Measurements from ENCODE around the gene ST6GALNAC4.

The ST6GALNAC4 gene

DNA sequence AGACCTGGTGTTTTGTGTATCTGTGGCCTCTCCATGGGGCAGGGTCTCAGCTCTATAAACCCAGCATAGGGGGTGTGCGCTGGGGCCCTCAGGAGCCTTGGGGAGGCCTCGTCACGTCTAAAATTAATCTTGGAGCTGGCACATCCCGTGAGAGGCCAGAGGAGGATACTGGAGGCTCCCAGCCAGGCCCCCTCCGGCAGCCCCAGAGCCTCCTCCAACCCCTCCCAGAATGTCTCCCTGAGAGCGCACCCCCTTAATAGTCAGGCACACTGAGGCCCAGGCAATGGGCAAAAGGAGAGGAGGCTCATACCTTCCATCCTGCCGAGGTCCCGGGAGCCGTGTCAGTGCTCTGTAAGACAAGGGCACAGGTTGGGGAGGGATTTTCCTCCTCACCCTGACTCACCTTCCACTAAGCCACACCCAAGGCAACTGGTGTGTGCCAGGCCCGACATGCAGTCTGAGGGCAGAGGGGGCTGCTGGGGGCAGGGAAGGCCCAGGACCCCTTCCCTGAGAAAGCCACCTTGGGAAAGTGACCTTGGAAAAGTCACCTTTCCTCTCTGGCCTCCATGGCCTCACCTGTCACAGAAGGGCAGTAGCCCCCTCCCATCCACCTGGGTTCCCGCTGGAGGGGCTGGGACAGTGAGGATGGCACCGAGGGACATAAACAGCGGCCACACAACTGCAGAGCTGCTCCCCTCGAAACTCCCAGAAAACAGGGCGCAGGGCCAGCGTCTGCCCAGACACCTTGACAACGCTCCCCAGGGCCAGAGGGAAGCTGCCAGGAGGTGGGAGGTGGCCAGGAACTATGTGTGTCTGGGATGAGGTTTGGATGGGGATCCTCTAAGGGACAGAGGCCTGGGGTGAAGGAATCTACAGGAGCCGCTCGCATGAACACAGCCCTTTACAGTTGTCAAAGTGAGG is 42.3 kb downstream of the ST6GALNAC4 start:
- Histone ChIP-seq H3K27ac (ENCODE audit: extremely low read depth, low read depth, low read length) (no peak overlapping the region), H3K4me1 (ENCODE audit: control insufficient read depth, insufficient read depth, low read length) (no peaks in the 10 kb centered on the region; the same call in 1 of the 2 replicates), H3K9me3 (ENCODE audit: control insufficient read depth, insufficient read depth, low read depth, low read length) (no peaks in the 10 kb centered on the region), H3K36me3 (ENCODE audit: control insufficient read depth in 2 of 2, insufficient read depth in 1 of 2, low read length in 2 of 2) (peaks cover 0 to 32% of the 10 kb centered on the region in 2 experiments; a peak in 2 of 3 replicates), H3K4me3 (ENCODE audit: low read depth, low read length) (no peak overlapping the region)
- ChIA-PET CTCF (interaction anchor here (0.7 to 1.3 kb wide), 4 partner anchors 36 to 161 kb away, joined by 3 to 4 read pairs (median 4); partner anchors contain the start of gene TOR2A), POLR2A (interaction anchor here (0.6 to 0.9 kb wide), 3 partner anchors 14 to 140 kb away, joined by 3 to 5 read pairs (median 3); partner anchors contain the start of gene TOR2A)
- TF ChIP-seq ZFHX2 (tag by site-specific recombination; conservative IDR thresholded peaks at IDR 0.05) (no peak), SCRT2 (tag by site-specific recombination; IDR thresholded peaks at IDR 0.05) (0 out of 2 replicates have a peak, but pooled peaks have one; percentile 22)

DNA sequence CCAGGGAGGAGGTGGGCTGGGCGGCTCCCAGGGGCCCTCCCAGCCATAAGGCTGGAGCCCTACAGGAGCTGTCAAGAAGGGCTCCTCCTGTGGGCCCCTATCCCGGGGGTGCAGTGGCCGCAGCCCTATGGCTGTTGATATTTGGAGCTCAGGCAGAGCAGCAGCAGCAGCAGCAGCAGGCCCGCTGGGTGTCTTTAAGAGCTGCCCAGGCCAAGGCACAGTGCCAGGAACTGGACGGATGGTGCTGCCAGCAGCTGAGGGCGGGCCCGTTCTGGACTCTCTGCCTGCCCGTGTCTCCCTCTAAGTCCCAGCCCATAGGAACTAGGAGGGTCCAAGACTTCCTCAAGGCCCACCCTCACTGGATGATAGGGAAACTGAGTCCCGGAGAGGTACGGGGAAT is 43.0 kb downstream of the ST6GALNAC4 start:
- ChIA-PET CTCF (interaction anchor here (0.6 to 1.1 kb wide), 4 partner anchors 37 to 161 kb away, joined by 3 to 4 read pairs (median 3); partner anchors contain the start of gene TOR2A), POLR2A (interaction anchor here (0.6 to 1.5 kb wide), 4 partner anchors 9 to 139 kb away, joined by 3 to 5 read pairs (median 3); partner anchors contain the start of gene TOR2A)
- Histone ChIP-seq H3K27ac (ENCODE audit: extremely low read depth, low read depth, low read length) (no peak overlapping the region), H3K36me3 (ENCODE audit: control insufficient read depth in 2 of 2, insufficient read depth in 1 of 2, low read length in 2 of 2) (peaks cover 0 to 39% of the 10 kb centered on the region in 2 experiments; a peak in 2 of 3 replicates), H3K4me1 (ENCODE audit: control insufficient read depth, insufficient read depth, low read length) (no peaks in the 10 kb centered on the region; the same call in 1 of the 2 replicates), H3K4me3 (ENCODE audit: low read depth, low read length) (no peak overlapping the region), H3K9me3 (ENCODE audit: control insufficient read depth, insufficient read depth, low read depth, low read length) (no peaks in the 10 kb centered on the region)
- TF ChIP-seq, protein P1, sequence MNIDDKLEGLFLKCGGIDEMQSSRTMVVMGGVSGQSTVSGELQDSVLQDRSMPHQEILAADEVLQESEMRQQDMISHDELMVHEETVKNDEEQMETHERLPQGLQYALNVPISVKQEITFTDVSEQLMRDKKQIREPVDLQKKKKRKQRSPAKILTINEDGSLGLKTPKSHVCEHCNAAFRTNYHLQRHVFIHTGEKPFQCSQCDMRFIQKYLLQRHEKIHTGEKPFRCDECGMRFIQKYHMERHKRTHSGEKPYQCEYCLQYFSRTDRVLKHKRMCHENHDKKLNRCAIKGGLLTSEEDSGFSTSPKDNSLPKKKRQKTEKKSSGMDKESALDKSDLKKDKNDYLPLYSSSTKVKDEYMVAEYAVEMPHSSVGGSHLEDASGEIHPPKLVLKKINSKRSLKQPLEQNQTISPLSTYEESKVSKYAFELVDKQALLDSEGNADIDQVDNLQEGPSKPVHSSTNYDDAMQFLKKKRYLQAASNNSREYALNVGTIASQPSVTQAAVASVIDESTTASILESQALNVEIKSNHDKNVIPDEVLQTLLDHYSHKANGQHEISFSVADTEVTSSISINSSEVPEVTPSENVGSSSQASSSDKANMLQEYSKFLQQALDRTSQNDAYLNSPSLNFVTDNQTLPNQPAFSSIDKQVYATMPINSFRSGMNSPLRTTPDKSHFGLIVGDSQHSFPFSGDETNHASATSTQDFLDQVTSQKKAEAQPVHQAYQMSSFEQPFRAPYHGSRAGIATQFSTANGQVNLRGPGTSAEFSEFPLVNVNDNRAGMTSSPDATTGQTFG (tag by site-specific recombination; IDR thresholded peaks at IDR 0.05; ENCODE audit: borderline replicate concordance): no peak
- TF ChIP-seq ZNF600 (tag by site-specific recombination; IDR thresholded peaks at IDR 0.05): 0 out of 2 replicates have a peak, but pooled peaks have one; percentile 31

- CTCF ChIA-PET: interaction anchor here (0.6 to 1.1 kb wide), 5 partner anchors 40 to 404 kb away, joined by 3 to 7 read pairs (median 4); partner anchors contain the start of gene TOR2A
- Histone ChIP-seq H3K9me3 (ENCODE audit: control insufficient read depth, insufficient read depth, low read depth, low read length) (no peaks in the 10 kb centered on the region), H3K36me3 (ENCODE audit: control insufficient read depth in 2 of 2, insufficient read depth in 1 of 2, low read length in 2 of 2) (peaks cover 0 to 43% of the 10 kb centered on the region in 2 experiments; a peak in 2 of 3 replicates), H3K27ac (ENCODE audit: extremely low read depth, low read depth, low read length) (no peak overlapping the region), H3K4me1 (ENCODE audit: control insufficient read depth, insufficient read depth, low read length) (no peaks in the 10 kb centered on the region; the same call in 1 of the 2 replicates), H3K4me3 (ENCODE audit: low read depth, low read length) (no peak overlapping the region)
- POLR2A ChIA-PET: interaction anchor here (0.9 to 1.5 kb wide), 3 partner anchors 9 to 138 kb away, joined by 3 read pairs; partner anchors contain the start of gene TOR2A
- TF ChIP-seq YY1 (tag by site-specific recombination; IDR thresholded peaks at IDR 0.05) (no peak), ZNF311 (tag by site-specific recombination; IDR thresholded peaks at IDR 0.05; ENCODE audit: borderline replicate concordance) (no peak), MYNN (tag by site-specific recombination; IDR thresholded peaks at IDR 0.05; ENCODE audit: borderline replicate concordance) (peak; percentile 93), ZNF16 (tag by site-specific recombination; IDR thresholded peaks at IDR 0.05; ENCODE audit: low read depth) (no peak), ZIC2 (tag by site-specific recombination; IDR thresholded peaks at IDR 0.05) (peak; percentile 76)
Measured at GRCh38 chr9:127873223-127873691, 43.6 kb downstream of the ST6GALNAC4 start.

DNA sequence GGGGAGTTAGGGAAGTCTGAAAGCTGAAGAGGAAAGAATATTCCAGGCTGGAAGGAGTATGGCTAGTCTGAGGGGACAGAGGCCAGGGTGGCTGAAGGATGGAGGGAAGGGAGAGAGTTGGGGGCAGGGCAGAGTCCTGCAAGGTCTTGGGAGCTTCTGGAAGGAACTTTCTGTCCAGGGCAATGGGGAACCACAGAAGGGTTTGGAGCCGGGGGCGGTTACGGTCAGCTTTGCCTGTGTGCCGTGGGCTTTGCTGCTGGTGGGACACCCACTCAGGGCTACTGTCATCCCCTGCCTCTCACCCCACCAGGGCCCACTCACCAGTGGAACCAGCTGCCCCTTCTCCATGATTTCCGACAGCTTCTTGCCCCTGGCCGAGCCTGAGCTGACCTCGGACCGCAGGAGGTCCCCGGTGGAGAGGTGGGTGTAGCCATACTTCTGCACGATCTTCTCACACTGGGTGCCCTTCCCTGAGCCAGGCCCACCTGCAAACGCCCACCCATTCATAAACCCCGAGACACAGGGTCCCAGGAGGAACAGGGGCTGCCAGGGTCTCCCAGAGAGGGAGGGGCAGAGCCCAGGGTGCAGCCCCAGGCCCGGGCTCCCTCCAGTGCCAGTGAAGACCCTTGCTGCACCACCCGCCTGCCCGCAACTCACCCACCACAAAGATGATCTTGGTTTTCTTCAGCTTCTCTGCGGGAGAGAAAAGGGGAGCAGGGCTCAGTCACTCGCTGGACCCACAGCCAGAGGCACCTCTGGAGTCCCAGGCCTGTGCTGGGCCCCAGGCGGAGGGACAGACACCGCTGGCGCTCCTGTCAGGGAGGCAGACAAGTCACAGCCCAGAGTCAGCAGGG is 44.2 kb downstream of the ST6GALNAC4 start:
- H3K4me1 ChIP-seq (ENCODE audit: control insufficient read depth, insufficient read depth, low read length): no peaks in the 10 kb centered on the region
- CTCF ChIA-PET: interaction anchor here (0.5 to 1.4 kb wide), 7 partner anchors 38 to 690 kb away, joined by 3 to 7 read pairs (median 6); partner anchors contain the start of gene TOR2A
- H3K9me3 ChIP-seq (ENCODE audit: control insufficient read depth, insufficient read depth, low read depth, low read length): no peaks in the 10 kb centered on the region
- H3K27ac ChIP-seq (ENCODE audit: extremely low read depth, low read depth, low read length): no peak overlapping the region
- H3K36me3 ChIP-seq (ENCODE audit: control insufficient read depth in 2 of 2, insufficient read depth in 1 of 2, low read length in 2 of 2): peaks cover 0 to 49% of the 10 kb centered on the region in 2 experiments; a peak in 2 of 3 replicates
- no peak overlapping the region for H3K4me3 ChIP-seq (ENCODE audit: low read depth, low read length)
- POLR2A ChIA-PET: interaction anchor here (1.5 kb wide), 1 partner anchor 10 kb away, joined by 3 read pairs; no protein-coding TSS in a partner anchor
- TF ChIP-seq ZNF785 (tag by site-specific recombination; IDR thresholded peaks at IDR 0.05) (no peak), ZNF707 (tag by site-specific recombination; IDR thresholded peaks at IDR 0.05) (no peak), ZSCAN16 (tag by site-specific recombination; IDR thresholded peaks at IDR 0.05) (no peak), PRDM1 (tag by site-specific recombination; IDR thresholded peaks at IDR 0.05) (no peak), OVOL3 (tag by site-specific recombination; IDR thresholded peaks at IDR 0.05) (no peak), ZNF24 (tag by site-specific recombination; IDR thresholded peaks at IDR 0.05) (no peak), EGR2 (tag by site-specific recombination; IDR thresholded peaks at IDR 0.05; ENCODE audit: low read depth) (peak; percentile 77), BCL11B (tag by site-specific recombination; IDR thresholded peaks at IDR 0.05; ENCODE audit: low read depth) (no peak), ZFHX2 (tag by site-specific recombination; conservative IDR thresholded peaks at IDR 0.05) (peak; percentile 68)
